ENCODE results near the gene SGTA. TPM values are rescaled to one million over a fixed set of nuclear protein-coding genes. Genes with fewer than 3 reads are reported as not detected.

The SGTA gene
- total and polyA plus RNA-seq, 2 of the 13 experiments (the other 11 are each of a cell fraction or from before 2014, with no cell fraction given): 43.9 to 47.4 TPM

- TF ChIP-seq ZNF513 (CRISPR knock-in tag; conservative IDR thresholded peaks at IDR 0.05) (no peak), NAIF1 (CRISPR knock-in tag; IDR thresholded peaks at IDR 0.05; ENCODE audit: borderline replicate concordance) (peak; percentile 91), BCL6 (CRISPR knock-in tag; IDR thresholded peaks at IDR 0.05) (peak; percentile 69), ZNF34 (CRISPR knock-in tag; IDR thresholded peaks at IDR 0.05; ENCODE audit: borderline replicate concordance) (no peak), DBP (CRISPR knock-in tag; IDR thresholded peaks at IDR 0.05; ENCODE audit: not compliant biosample characterization) (peak; percentile 93), MED8 (CRISPR knock-in tag; IDR thresholded peaks at IDR 0.05; ENCODE audit: insufficient replicate concordance) (no peak), ZNF878 (CRISPR knock-in tag; IDR thresholded peaks at IDR 0.05) (peak; percentile 97), FOXO4 (CRISPR knock-in tag; conservative IDR thresholded peaks at IDR 0.05) (0 out of 2 replicates have a peak, but pooled peaks have one; percentile 87), KLF13 (CRISPR knock-in tag; IDR thresholded peaks at IDR 0.05) (no peak), ZNF460 (CRISPR knock-in tag; IDR thresholded peaks at IDR 0.05; ENCODE audit: borderline replicate concordance) (peak; percentile 22; the same call in 1 of the 2 replicates), TAF1 (CRISPR knock-in tag; IDR thresholded peaks at IDR 0.05) (peak; percentile 70; the same call in 1 of the 2 replicates), PPARG (CRISPR knock-in tag; conservative IDR thresholded peaks at IDR 0.05) (peak; percentile 73), FOXC1 (CRISPR knock-in tag; IDR thresholded peaks at IDR 0.05; ENCODE audit: borderline replicate concordance) (peak; percentile 99), PITX1 (CRISPR knock-in tag; IDR thresholded peaks at IDR 0.05) (peak; percentile 62), ZFAT (CRISPR knock-in tag; conservative IDR thresholded peaks at IDR 0.05) (peak; percentile 91), ZNF7 (CRISPR knock-in tag; IDR thresholded peaks at IDR 0.05) (no peak), ZNF326 (CRISPR knock-in tag; IDR thresholded peaks at IDR 0.05; ENCODE audit: borderline replicate concordance) (no peak), NONO (IDR thresholded peaks at IDR 0.05) (no peak), NONO (CRISPR knock-in tag; conservative IDR thresholded peaks at IDR 0.05) (peak; percentile 79), ATRX (CRISPR knock-in tag; IDR thresholded peaks at IDR 0.05; ENCODE audit: borderline replicate concordance) (no peak), ZFP90 (CRISPR knock-in tag; IDR thresholded peaks at IDR 0.05; ENCODE audit: borderline replicate concordance) (peak; percentile 96), ZNF124 (CRISPR knock-in tag; IDR thresholded peaks at IDR 0.05) (peak; percentile 95), RXRA (CRISPR knock-in tag; IDR thresholded peaks at IDR 0.05) (peak; percentile 88), EHMT2 (IDR thresholded peaks at IDR 0.05; ENCODE audit: borderline replicate concordance, low read depth, low read length) (no peak), ZFP36L1 (CRISPR knock-in tag; IDR thresholded peaks at IDR 0.05) (peak; percentile 99), ISX (CRISPR knock-in tag; conservative IDR thresholded peaks at IDR 0.05) (peak; percentile 91; the same call in 1 of the 2 replicates), MBNL3 (CRISPR knock-in tag; conservative IDR thresholded peaks at IDR 0.05) (no peak)
Observed at GRCh38 chr19:2782936-2783780, at the start of gene SGTA (continued).

Measured in HepG2 (cell line).